Subcutaneous abdominal adipose tissue (tissue), 5 donors: Measurements from ENCODE around the gene ZBTB24.
A peak's percentile ranks its signal among the peaks of the same experiment; 100 is the strongest.
"Not testable (repeated sequence)": the region's sequence is repeated elsewhere in the genome, so short reads cannot be mapped to it uniquely, and the experiment has no call there.

Experiments
- H3K27ac ChIP-seq: one replicate; pipeline ENCODE4 v1.7.0; 2013; ENCODE audit warnings: low read depth, mild to moderate bottlenecking, inconsistent platforms, low read length, moderate library complexity
- H3K27me3 ChIP-seq, 5 donors: one replicate each; pipeline ENCODE4 v1.7.0; 2013; ENCODE audit warnings: low read length in 5 of 5, inconsistent platforms in 1 of 5; ENCODE audit not compliant: control insufficient read depth in 5 of 5, insufficient read depth in 4 of 5
- H3K36me3 ChIP-seq, 5 donors: one replicate each; pipeline ENCODE4 v1.7.0; 2013; ENCODE audit warnings: low read length in 5 of 5; ENCODE audit not compliant: control insufficient read depth in 5 of 5, insufficient read depth in 5 of 5
- H3K4me1 ChIP-seq, 5 donors: one replicate each; pipeline ENCODE4 v1.7.0; 2013; ENCODE audit warnings: low read length in 5 of 5, mild to moderate bottlenecking in 3 of 5, moderate library complexity in 1 of 5; ENCODE audit not compliant: control insufficient read depth in 5 of 5, insufficient read depth in 5 of 5
- H3K4me3 ChIP-seq, 5 donors: one replicate each; pipeline ENCODE4 v1.7.0; 2013; ENCODE audit warnings: low read length in 5 of 5, low read depth in 1 of 5
- H3K9ac ChIP-seq, 5 donors: one replicate each; pipeline ENCODE4 v1.7.0; 2013; ENCODE audit warnings: low read length in 5 of 5, mild to moderate bottlenecking in 4 of 5, moderate library complexity in 3 of 5
- H3K9me3 ChIP-seq, 5 donors: one replicate each; pipeline ENCODE4 v1.7.0; 2013; ENCODE audit warnings: low read length in 5 of 5; ENCODE audit not compliant: control insufficient read depth in 5 of 5
- donor health status: healthy.
- donor health status: healthy.
- donor health status: healthy.
- donor health status: healthy.
- donor health status: healthy.

Gene ZBTB24

GRCh38 chr6:109461205-109461604 lies 21.8 kb downstream of the ZBTB24 start:
- Histone ChIP-seq H3K36me3 (peaks cover 16 to 36% (median 29%) of the 10 kb centered on the region in 5 donors), H3K4me1 (peaks cover 0 to 16% (median 10%) of the 10 kb centered on the region in 5 donors)
- not testable (repeated sequence) for H3K9ac ChIP-seq, H3K27ac ChIP-seq, H3K27me3 ChIP-seq, H3K9me3 ChIP-seq, H3K4me3 ChIP-seq

DNA sequence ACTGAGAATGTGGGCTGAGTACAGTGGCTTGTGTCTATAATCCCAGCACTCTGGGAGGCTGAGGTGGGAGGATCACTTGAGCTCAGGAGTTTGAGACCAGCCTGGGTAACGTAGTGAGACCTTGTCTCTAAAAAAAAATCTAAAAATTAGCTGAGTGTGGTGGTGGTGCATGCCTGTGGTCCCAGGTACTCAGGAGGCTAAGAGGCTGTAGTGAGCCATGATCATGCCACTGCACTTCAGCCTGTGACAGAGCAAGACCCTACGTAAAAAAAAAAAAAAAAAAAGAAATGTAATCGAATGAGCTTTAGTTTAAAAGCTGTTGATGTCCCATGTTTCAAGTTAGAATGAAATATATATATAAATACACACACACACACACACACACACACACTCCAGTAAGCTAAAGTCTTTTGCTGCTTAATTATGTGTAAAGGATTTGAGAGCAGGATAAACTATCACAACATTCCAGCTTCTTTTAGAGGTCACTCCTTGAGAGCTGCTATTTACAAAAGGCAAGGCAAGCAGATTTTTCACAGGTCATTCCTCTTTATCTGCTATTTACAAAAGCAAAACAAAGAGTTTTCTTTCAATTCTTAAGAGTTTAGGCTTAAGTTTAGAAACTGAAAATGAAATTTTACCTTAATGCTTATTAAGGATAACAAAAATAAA lies 22.7 kb downstream of the ZBTB24 start:
- Histone ChIP-seq H3K36me3 (peaks cover 11 to 27% (median 20%) of the 10 kb centered on the region in 5 donors), H3K9me3 (no peaks in the 10 kb centered on the region), H3K4me1 (peaks cover 0 to 23% (median 18%) of the 10 kb centered on the region in 5 donors), H3K27me3 (no peaks in the 10 kb centered on the region), H3K27ac (no peak overlapping the region), H3K4me3 (no peak overlapping the region), H3K9ac (no peak overlapping the region)

DNA sequence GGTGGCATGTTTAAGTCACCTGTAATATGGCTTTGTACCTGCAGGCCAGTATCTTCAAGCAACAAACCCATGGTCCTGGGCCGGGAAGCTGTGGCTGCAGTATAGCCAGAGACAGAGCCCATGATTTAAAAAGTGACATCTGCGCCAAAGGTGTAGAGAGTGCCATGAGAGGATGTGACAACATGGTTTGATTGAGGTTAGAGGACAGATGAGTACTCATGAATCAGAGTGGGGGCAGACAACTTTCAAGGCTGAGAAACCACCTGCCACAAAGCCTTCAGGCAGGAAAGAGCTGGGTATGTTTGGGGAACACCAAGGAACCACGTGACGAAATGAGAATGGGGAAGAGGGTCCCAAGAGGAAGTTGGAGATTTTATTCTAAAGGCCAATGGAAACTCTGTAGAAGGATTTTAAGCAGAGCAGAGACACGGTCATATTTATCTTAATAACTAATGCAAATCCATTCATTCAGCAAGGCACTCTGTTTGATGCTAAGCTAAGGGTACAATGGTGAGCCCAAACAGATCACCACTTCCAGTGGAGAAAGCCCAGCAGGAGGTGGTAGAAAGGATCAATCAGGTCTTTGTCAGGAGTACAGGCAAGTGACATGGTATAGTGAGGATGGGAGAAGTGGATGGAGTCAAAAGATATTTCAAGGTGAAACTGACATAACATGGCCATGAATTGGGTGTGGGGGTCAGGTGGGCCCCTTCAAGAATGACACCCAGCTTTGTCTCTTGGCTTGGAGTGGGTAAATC lies 24.1 kb downstream of the ZBTB24 start:
- no peaks in the 10 kb centered on the region for H3K9me3 ChIP-seq
- H3K27ac ChIP-seq, result no peak overlapping the region
- H3K9ac ChIP-seq, result no peak overlapping the region
- H3K36me3 ChIP-seq, result peaks cover 7 to 17% (median 11%) of the 10 kb centered on the region in 5 donors
- H3K27me3 ChIP-seq, result peaks cover 0 to 2% (median 0%) of the 10 kb centered on the region in 5 donors
- peaks cover 2 to 37% (median 31%) of the 10 kb centered on the region in 5 donors for H3K4me1 ChIP-seq
- H3K4me3 ChIP-seq, result no peak overlapping the region

DNA sequence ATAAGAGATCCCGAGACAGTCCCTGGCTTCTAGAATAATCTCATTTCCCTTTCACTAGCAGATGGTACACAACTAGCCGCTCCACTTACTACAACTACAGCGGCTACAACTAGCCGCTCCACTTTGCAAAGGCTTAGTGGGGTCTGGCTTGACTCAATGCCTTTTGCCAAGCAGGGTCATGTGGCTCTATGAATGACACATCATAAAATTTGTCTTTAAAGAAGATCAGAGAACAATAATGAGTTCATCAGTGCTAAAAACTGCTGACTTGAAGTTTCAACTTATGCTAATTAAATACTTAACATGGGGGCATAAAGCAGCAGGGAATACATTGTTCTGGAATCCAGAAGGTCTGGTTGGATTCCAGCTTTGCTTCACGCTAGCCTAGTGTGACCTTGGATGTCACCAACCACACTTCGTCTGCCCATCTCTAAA lies 25.4 kb downstream of the ZBTB24 start:
- Histone ChIP-seq H3K27me3 (peaks cover 0 to 2% (median 0%) of the 10 kb centered on the region in 5 donors), H3K4me1 (peaks cover 2 to 42% (median 34%) of the 10 kb centered on the region in 5 donors), H3K4me3 (peak overlapping the region in 1 of 5 donors; percentile 80), H3K9me3 (no peaks in the 10 kb centered on the region), H3K27ac (peak overlapping the region; percentile 39), H3K36me3 (peaks cover 5 to 13% (median 8%) of the 10 kb centered on the region in 5 donors), H3K9ac (no peak overlapping the region)

- Histone ChIP-seq H3K9ac (peak overlapping the region in 1 of 5 donors; percentile 48), H3K27ac (peak overlapping the region; percentile 49), H3K36me3 (peaks cover 2 to 13% (median 3%) of the 10 kb centered on the region in 5 donors), H3K4me3 (peak overlapping the region; percentile 63 to 92 (median 80)), H3K9me3 (no peaks in the 10 kb centered on the region), H3K27me3 (peaks cover 0 to 2% (median 0%) of the 10 kb centered on the region in 5 donors), H3K4me1 (peaks cover 2 to 42% (median 34%) of the 10 kb centered on the region in 5 donors)
These were observed 26.1 kb downstream of the ZBTB24 start for GRCh38 chr6:109456710-109457561.

GRCh38 chr6:109456111-109456583 lies 26.9 kb downstream of the ZBTB24 start:
- H3K36me3 ChIP-seq, result peaks cover 0 to 16% (median 2%) of the 10 kb centered on the region in 5 donors

GRCh38 chr6:109455437-109456110 lies 27.4 kb downstream of the ZBTB24 start, which contains the start of gene MICAL1:
Gene MICAL1 (minus strand): TSS chr6:109455772. CDS start chr6:109454196, 1,576 bp downstream.
- peak within 1 kb of the TSS; percentile 54 for H3K27ac ChIP-seq
- peaks cover 0 to 16% (median 2%) of the 10 kb centered on the region in 5 donors for H3K36me3 ChIP-seq
- H3K27me3 ChIP-seq, result peaks cover 0 to 2% (median 0%) of the 10 kb centered on the region in 5 donors
- peaks cover 2 to 42% (median 34%) of the 10 kb centered on the region in 5 donors for H3K4me1 ChIP-seq
- H3K9ac ChIP-seq, result peak within 1 kb of the TSS in 4 of 5 donors; percentile 49 to 85 (median 76)
- no peaks in the 10 kb centered on the region for H3K9me3 ChIP-seq
- peak within 1 kb of the TSS; percentile 63 to 92 (median 80) for H3K4me3 ChIP-seq

More at GRCh38 chr6:109456111-109456583, 26.9 kb downstream of the ZBTB24 start:
- peaks cover 2 to 42% (median 34%) of the 10 kb centered on the region in 5 donors for H3K4me1 ChIP-seq
- H3K9me3 ChIP-seq, result no peaks in the 10 kb centered on the region
- H3K27me3 ChIP-seq, result peaks cover 0 to 2% (median 0%) of the 10 kb centered on the region in 5 donors
- peak overlapping the region; percentile 63 to 92 (median 80) for H3K4me3 ChIP-seq
- peak overlapping the region; percentile 49 for H3K27ac ChIP-seq
- peak overlapping the region in 4 of 5 donors; percentile 36 to 68 (median 54) for H3K9ac ChIP-seq

- Histone ChIP-seq H3K9ac (peak overlapping the region in 4 of 5 donors; percentile 49 to 85 (median 76)), H3K9me3 (no peaks in the 10 kb centered on the region), H3K36me3 (peaks cover 0 to 16% (median 2%) of the 10 kb centered on the region in 5 donors), H3K27me3 (peaks cover 0 to 3% (median 0%) of the 10 kb centered on the region in 5 donors), H3K27ac (peak overlapping the region; percentile 54), H3K4me1 (peaks cover 2 to 42% (median 34%) of the 10 kb centered on the region in 5 donors), H3K4me3 (peak overlapping the region; percentile 60 to 92 (median 80))
These were observed 28.3 kb downstream of the ZBTB24 start for GRCh38 chr6:109454496-109455436.
